Measurements from ENCODE around the gene BUD23. TPM values are rescaled to one million over a fixed set of nuclear protein-coding genes. Genes with fewer than 3 reads are reported as not detected.
"Not testable (repeated sequence)": the region's sequence is repeated elsewhere in the genome, so short reads cannot be mapped to it uniquely, and the experiment has no call there.

Gene BUD23
- total and polyA plus RNA-seq, 3 donors from 2014 or later = 231 to 252 (median 241) TPM

DNA sequence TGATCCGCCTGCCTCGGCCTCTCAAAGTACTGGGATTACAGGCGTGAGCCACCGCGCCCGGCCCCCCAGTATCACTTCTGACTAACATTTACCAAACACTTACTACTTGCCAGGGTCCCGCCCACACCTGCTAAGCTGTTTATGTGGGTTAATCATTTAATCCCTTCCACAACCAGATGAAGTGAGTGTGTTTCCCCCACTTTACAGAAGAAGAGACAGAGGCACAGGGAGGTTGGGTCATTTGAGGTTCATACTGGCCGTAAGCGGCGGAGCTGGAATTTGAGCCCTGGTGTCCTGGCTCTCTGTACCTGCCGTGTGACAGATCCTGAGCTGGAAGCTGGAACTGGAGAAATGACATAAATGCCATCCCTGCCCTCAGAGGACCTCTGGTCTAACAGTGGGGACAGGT is 30.9 kb upstream of the BUD23 start:
- TF ChIP-seq POLR2A (IDR thresholded peaks at IDR 0.05) = no peak
- no peak for TF ChIP-seq CTCF (IDR thresholded peaks at IDR 0.05)
- 63 to 90% methylated on average over 2 to 11 of the region's 11 CpGs for whole genome bisulfite sequencing, 2 donors
- DNase-seq = no peak
- peaks cover 4% of the 10 kb centered on the region for H3K4me1 ChIP-seq
- intact Hi-C loops (cut with DNase I; ENCODE audit: low total_unique reads) = no loop called here
- no peaks in the 10 kb centered on the region for H3K9me3 ChIP-seq
- no peak overlapping the region for H3K4me3 ChIP-seq
- H3K27me3 ChIP-seq = no peaks in the 10 kb centered on the region
- no peak overlapping the region for H3K27ac ChIP-seq
- H3K36me3 ChIP-seq (ENCODE audit: low read depth, missing control alignments) = no peaks in the 10 kb centered on the region

GRCh38 chr7:73655309-73655708 is 28.1 kb upstream of the BUD23 start:
- WGBS, 2 donors = 85 to 93% methylated on average over 4 of the region's 4 CpGs
- H3K4me3 ChIP-seq; H3K27ac ChIP-seq; H3K36me3 ChIP-seq (ENCODE audit: low read depth, missing control alignments); H3K27me3 ChIP-seq; H3K9me3 ChIP-seq; DNase-seq; H3K4me1 ChIP-seq; intact Hi-C loops (cut with DNase I; ENCODE audit: low total_unique reads): not testable (repeated sequence)

DNA sequence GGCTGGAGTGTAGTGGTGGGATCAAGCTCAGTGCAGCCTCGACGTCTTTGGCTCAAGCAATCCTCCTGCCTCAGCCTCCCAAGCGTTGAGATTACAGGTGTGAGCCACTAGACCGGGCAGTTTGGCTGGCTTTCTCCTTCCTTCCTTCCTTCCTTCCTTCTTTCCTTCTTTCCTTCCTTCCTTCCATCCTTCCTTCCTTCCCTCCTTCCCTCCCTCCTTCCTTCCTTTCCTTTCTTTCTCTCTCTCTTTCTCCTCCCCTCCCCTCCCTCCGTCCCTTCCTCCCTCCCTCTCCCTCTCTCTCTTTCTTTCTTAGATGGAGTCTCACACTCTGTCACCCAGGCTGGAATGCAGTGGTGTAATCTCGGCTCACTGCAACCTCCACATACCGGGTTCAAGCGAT is 23.4 kb upstream of the BUD23 start:
- TF ChIP-seq CTCF (IDR thresholded peaks at IDR 0.05) (no peak), POLR2A (IDR thresholded peaks at IDR 0.05) (no peak)
- no peaks in the 10 kb centered on the region for H3K27me3 ChIP-seq
- no peaks in the 10 kb centered on the region for H3K4me1 ChIP-seq
- WGBS, 2 donors = 63% methylated on average over 8 of the region's 8 CpGs
- H3K27ac ChIP-seq = no peak overlapping the region
- no peaks in the 10 kb centered on the region for H3K9me3 ChIP-seq
- no peaks in the 10 kb centered on the region for H3K36me3 ChIP-seq (ENCODE audit: low read depth, missing control alignments)
- no peak overlapping the region for H3K4me3 ChIP-seq
- intact Hi-C loops (cut with DNase I; ENCODE audit: low total_unique reads) = no loop called here
- no peak for DNase-seq

- H3K27me3 ChIP-seq; DNase-seq; H3K9me3 ChIP-seq; intact Hi-C loops (cut with DNase I; ENCODE audit: low total_unique reads); H3K36me3 ChIP-seq (ENCODE audit: low read depth, missing control alignments); H3K4me3 ChIP-seq; H3K27ac ChIP-seq; H3K4me1 ChIP-seq: not testable (repeated sequence)
- WGBS, 2 donors = 73 to 75% methylated on average over 4 of the region's 4 CpGs
Observed at GRCh38 chr7:73660594-73660993, 22.8 kb upstream of the BUD23 start.

DNA sequence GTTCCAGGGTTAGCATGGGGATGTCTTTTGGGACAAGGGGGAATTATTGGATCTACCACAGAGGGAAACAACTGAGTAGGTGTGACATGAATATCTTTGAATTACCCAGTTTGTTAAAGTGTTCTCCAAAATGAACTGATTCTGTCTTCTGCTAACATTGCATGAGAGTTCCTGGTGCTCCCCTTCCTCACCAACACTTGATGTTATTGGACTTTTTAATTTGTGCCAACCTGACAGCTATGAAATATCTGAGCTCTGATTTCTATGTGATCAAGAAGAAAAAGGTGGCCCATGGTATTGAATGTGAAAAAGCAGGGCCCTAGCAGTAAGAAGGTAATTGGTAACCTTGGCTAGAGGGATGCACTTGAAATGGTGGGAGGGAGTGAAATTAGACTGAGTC is 20.4 kb upstream of the BUD23 start:
- Histone ChIP-seq H3K36me3 (ENCODE audit: low read depth, missing control alignments) (no peaks in the 10 kb centered on the region), H3K27ac (no peak overlapping the region), H3K4me3 (no peak overlapping the region), H3K27me3 (no peaks in the 10 kb centered on the region), H3K4me1 (no peaks in the 10 kb centered on the region), H3K9me3 (no peaks in the 10 kb centered on the region)
- intact Hi-C loops (cut with DNase I; ENCODE audit: low total_unique reads) = no loop called here
- no peak for DNase-seq
- TF ChIP-seq CTCF (IDR thresholded peaks at IDR 0.05) = no peak
- no peak for TF ChIP-seq POLR2A (IDR thresholded peaks at IDR 0.05)

GRCh38 chr7:73667344-73668102 is 15.9 kb upstream of the BUD23 start, which contains the start of gene VPS37D:
VPS37D (plus strand) TSS chr7:73667831; CDS start chr7:73667959, 128 bp downstream.
- peaks cover 5% of the 10 kb centered on the region for H3K4me1 ChIP-seq
- peak within 1 kb of the TSS in 1 of 2 donors; percentile 53 for H3K27ac ChIP-seq
- H3K36me3 ChIP-seq (ENCODE audit: low read depth, missing control alignments) = no peaks in the 10 kb centered on the region
- WGBS, 2 donors = 4 to 8% methylated on average over 7 to 23 of the region's 79 CpGs
- no peaks in the 10 kb centered on the region for H3K27me3 ChIP-seq
- H3K4me3 ChIP-seq = peak within 1 kb of the TSS; percentile 70 to 72
- no peaks in the 10 kb centered on the region for H3K9me3 ChIP-seq
- intact Hi-C loops (cut with DNase I; ENCODE audit: low total_unique reads) = no loop called here
- peak; percentile 94 for DNase-seq
- TF ChIP-seq CTCF (IDR thresholded peaks at IDR 0.05) (peak; percentile 81 to 98 (median 92)), POLR2A (IDR thresholded peaks at IDR 0.05) (no peak)
